Vagina (tissue), 2 donors: ENCODE measurements around the gene GLT1D1. TPM values are rescaled to one million over a fixed set of nuclear protein-coding genes. Genes with fewer than 3 reads are reported as not detected.

Source experiments
- DNase-seq, 2 donors: peaks; one replicate each; pipeline ENCODE4 v3.0.0-alpha.2; 2017; ENCODE audit errors: extremely low spot score in 2 of 2
- H3K27ac ChIP-seq: fragments of 200-600 bp; sonication (generic); one replicate; pipeline ENCODE4 v1.5.1; 2019
- H3K27me3 ChIP-seq: fragments of 200-600 bp; sonication (generic); one replicate; pipeline ENCODE4 v1.5.1; 2019
- H3K36me3 ChIP-seq, 2 donors: fragments of 200-600 bp; sonication (generic); one replicate each; pipeline ENCODE4 v1.5.1; 2017 to 2019
- H3K4me1 ChIP-seq: fragments of 200-600 bp; sonication (generic); one replicate; pipeline ENCODE4 v1.5.1; 2019
- H3K4me3 ChIP-seq, 2 donors: fragments of 200-600 bp; sonication (generic); 1 replicate in 1 of 2; 2 replicates in 1 of 2; pipeline ENCODE4 v1.5.1; 2016 to 2019
- H3K9me3 ChIP-seq: fragments of 200-600 bp; sonication (generic); one replicate; pipeline ENCODE4 v1.5.1; 2019
- POLR2A ChIP-seq, 2 donors: fragments of 450-650 bp; IDR thresholded peaks; one replicate each; pipeline ENCODE4 v1.6.1; 2017; ENCODE audit warnings: antibody characterized with exemption in 2 of 2, mild to moderate bottlenecking in 2 of 2, moderate library complexity in 2 of 2
- POLR2AphosphoS5 ChIP-seq, 2 donors: sonication (generic); formaldehyde crosslinking; IDR thresholded peaks; one replicate each; pipeline ENCODE4 v1.9.0; 2017; ENCODE audit warnings: antibody characterized with exemption in 2 of 2, mild to moderate bottlenecking in 2 of 2, low read depth in 1 of 2; ENCODE audit not compliant: insufficient read depth in 1 of 2
- intact Hi-C: fragments of 100-400 bp; cut with DNase I; formaldehyde crosslinking; loops from one replicate; pipeline ENCODE4 v1.15.1; 2023
- total RNA-seq: library from RNA; depleted of rRNA; stranded (reverse); fragments of >200 nt; gene quantifications from one replicate; pipeline ENCODE4 v1.2.3, GENCODE V29; 2016
- TF ChIP-seq, protein P1 (sequence below), 3 experiments: fragments of 450-650 bp in 2 of 3; fragments of 200-600 bp in 1 of 3; sonication (generic) in 1 of 3; IDR thresholded peaks; one replicate each; pipeline ENCODE4 v1.5.1; 2017 to 2019; ENCODE audit warnings: antibody characterized with exemption in 3 of 3, mild to moderate bottlenecking in 2 of 3, moderate library complexity in 2 of 3

The GLT1D1 gene
- total RNA-seq, 1 donor from 2014 or later: 0.74 TPM

DNA sequence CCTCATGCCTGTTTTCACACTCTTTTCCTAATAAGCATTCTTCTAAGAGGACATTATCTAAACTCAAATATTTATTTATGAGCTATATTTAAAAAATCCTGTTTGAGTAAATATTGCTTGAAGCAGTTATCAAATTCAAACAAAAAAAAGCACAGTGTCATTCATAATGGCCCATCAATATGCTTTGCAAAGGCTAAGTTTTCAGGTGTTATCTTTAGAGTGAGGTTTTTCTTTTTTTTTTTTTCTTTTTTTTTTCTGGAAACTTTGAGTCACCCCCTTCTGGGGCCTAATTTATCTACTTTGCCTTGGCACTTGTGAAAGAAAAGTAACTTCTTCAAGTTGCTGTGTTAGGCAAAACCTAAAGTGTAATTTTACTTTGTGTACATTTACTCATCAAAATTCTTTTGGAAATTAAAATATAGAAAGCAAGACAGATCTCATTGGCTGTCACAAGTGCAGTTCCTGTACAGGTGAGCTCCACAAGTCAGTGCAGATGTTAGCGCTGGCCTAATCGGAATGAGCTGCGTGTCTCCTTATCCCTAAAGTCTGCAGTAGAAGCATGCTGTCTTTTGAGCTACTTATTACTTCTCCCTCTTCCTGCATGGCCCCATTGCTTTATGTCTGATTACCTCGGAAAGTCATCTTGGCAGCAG, 53.3 kb downstream of the GLT1D1 start:
- H3K27me3 ChIP-seq: no peaks in the 10 kb centered on the region
- no peak overlapping the region for H3K4me3 ChIP-seq
- intact Hi-C loops: no loop called here
- TF ChIP-seq, protein P1, sequence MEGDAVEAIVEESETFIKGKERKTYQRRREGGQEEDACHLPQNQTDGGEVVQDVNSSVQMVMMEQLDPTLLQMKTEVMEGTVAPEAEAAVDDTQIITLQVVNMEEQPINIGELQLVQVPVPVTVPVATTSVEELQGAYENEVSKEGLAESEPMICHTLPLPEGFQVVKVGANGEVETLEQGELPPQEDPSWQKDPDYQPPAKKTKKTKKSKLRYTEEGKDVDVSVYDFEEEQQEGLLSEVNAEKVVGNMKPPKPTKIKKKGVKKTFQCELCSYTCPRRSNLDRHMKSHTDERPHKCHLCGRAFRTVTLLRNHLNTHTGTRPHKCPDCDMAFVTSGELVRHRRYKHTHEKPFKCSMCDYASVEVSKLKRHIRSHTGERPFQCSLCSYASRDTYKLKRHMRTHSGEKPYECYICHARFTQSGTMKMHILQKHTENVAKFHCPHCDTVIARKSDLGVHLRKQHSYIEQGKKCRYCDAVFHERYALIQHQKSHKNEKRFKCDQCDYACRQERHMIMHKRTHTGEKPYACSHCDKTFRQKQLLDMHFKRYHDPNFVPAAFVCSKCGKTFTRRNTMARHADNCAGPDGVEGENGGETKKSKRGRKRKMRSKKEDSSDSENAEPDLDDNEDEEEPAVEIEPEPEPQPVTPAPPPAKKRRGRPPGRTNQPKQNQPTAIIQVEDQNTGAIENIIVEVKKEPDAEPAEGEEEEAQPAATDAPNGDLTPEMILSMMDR (IDR thresholded peaks at IDR 0.05): no peak
- no peak for TF ChIP-seq POLR2A (IDR thresholded peaks at IDR 0.05)
- no peak for TF ChIP-seq POLR2AphosphoS5 (IDR thresholded peaks at IDR 0.05; ENCODE audit: insufficient read depth in 1 of 2, low read depth in 1 of 2)
- DNase-seq: no peak
- H3K36me3 ChIP-seq: no peaks in the 10 kb centered on the region
- H3K9me3 ChIP-seq: no peaks in the 10 kb centered on the region
- no peak overlapping the region for H3K27ac ChIP-seq
- H3K4me1 ChIP-seq: no peaks in the 10 kb centered on the region

DNA sequence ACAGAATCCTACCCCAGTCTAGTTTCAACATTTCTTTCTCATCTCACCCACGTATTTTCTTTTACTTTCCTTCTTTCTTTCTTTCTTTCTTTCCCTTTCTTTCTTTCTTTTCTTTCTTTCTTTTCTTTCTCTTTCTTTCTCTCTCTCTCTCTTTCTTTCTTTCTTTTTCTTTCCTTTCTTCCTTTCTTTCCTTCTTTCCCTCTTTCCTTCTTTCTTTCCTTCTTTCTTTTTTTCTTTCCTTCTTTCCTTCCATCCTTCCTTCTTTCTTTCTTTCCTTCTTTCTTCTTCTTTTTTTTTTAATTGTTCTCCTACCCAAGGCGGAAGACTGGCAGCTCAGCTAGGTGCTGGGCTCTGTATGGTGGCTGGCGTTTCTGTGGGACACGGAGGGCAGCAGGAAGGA, 55.0 kb downstream of the GLT1D1 start:
- H3K27me3 ChIP-seq: no peaks in the 10 kb centered on the region
- TF ChIP-seq, protein P1 (IDR thresholded peaks at IDR 0.05): no peak
- TF ChIP-seq POLR2AphosphoS5 (IDR thresholded peaks at IDR 0.05; ENCODE audit: insufficient read depth in 1 of 2, low read depth in 1 of 2) (no peak), POLR2A (IDR thresholded peaks at IDR 0.05) (no peak)
- intact Hi-C loops: no loop called here
- H3K4me3 ChIP-seq: no peak overlapping the region
- no peak overlapping the region for H3K27ac ChIP-seq
- H3K9me3 ChIP-seq: no peaks in the 10 kb centered on the region
- H3K4me1 ChIP-seq: no peaks in the 10 kb centered on the region
- no peak for DNase-seq
- no peaks in the 10 kb centered on the region for H3K36me3 ChIP-seq

DNA sequence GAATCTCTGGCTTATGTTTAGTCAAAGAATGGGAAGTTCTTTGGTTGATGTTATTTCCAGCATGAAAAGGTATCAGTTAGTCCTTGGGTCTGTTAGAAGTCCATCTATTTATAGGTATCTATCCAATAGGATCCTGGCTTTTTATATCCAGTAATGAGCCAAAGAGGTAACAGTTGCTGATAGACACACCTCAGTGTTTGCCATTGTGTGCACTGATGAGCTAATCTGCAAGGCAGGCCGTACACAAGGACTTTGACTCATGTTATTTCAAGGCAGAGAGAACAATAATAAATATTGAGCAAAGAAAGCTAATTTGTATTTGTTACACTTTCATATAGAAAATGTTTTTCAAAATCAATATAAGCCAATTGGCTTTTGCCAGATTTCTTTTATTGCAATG, 56.4 kb downstream of the GLT1D1 start:
- intact Hi-C loops: no loop called here
- Histone ChIP-seq H3K36me3 (no peaks in the 10 kb centered on the region), H3K9me3 (no peaks in the 10 kb centered on the region), H3K4me1 (no peaks in the 10 kb centered on the region), H3K27ac (no peak overlapping the region), H3K4me3 (no peak overlapping the region), H3K27me3 (no peaks in the 10 kb centered on the region)
- no peak for TF ChIP-seq POLR2AphosphoS5 (IDR thresholded peaks at IDR 0.05; ENCODE audit: insufficient read depth in 1 of 2, low read depth in 1 of 2)
- no peak for TF ChIP-seq POLR2A (IDR thresholded peaks at IDR 0.05)
- TF ChIP-seq, protein P1 (IDR thresholded peaks at IDR 0.05): no peak
- DNase-seq: no peak

DNA sequence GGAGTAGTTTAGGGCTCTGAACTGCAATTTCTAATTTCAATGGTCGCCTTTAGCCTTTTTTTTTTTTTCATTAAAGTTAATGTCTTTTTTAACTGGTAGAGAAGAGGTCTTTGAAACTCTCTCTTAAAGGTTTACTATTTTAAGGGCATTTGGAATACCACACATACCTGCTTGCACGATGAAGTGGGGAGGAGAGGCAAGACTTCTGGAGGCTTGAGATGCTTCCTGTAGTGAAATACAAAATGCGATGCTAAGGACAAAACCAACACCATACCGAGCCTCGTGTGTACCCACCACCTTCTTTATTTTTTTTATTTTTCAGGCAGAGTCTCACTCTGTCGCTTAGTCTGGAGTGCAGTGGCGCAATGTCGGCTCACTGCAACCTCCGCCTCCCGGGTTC, 57.4 kb downstream of the GLT1D1 start:
- DNase-seq: no peak
- H3K9me3 ChIP-seq: no peaks in the 10 kb centered on the region
- intact Hi-C loops: no loop called here
- no peak for TF ChIP-seq POLR2A (IDR thresholded peaks at IDR 0.05)
- TF ChIP-seq, protein P1 (IDR thresholded peaks at IDR 0.05): no peak
- no peak for TF ChIP-seq POLR2AphosphoS5 (IDR thresholded peaks at IDR 0.05; ENCODE audit: insufficient read depth in 1 of 2, low read depth in 1 of 2)
- H3K36me3 ChIP-seq: no peaks in the 10 kb centered on the region
- no peak overlapping the region for H3K27ac ChIP-seq
- no peaks in the 10 kb centered on the region for H3K4me1 ChIP-seq
- H3K4me3 ChIP-seq: no peak overlapping the region
- H3K27me3 ChIP-seq: no peaks in the 10 kb centered on the region

DNA sequence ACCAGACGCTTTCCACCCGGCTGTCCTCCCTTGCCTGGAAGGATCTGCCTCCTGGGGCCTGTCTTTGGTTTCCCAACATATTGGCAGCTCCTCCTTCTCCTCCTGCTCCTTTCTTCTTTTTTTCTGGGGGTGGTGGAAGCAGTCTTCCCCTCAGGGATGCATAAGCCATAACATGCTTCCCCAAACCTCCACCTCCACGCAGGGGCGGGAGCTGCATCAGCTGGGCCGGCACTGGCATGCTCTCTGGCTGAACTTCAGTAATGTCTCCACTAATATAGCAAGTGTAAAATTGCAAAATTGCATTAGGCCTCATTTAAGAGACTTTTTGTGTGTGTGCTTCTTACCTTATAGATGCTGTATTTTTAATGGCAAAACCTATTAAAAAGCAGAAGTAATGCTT, 58.6 kb downstream of the GLT1D1 start:
- H3K4me1 ChIP-seq: no peaks in the 10 kb centered on the region
- intact Hi-C loops: no loop called here
- no peaks in the 10 kb centered on the region for H3K27me3 ChIP-seq
- H3K9me3 ChIP-seq: no peaks in the 10 kb centered on the region
- H3K27ac ChIP-seq: no peak overlapping the region
- H3K36me3 ChIP-seq: no peaks in the 10 kb centered on the region
- TF ChIP-seq, protein P1 (IDR thresholded peaks at IDR 0.05): no peak
- TF ChIP-seq POLR2A (IDR thresholded peaks at IDR 0.05) (no peak), POLR2AphosphoS5 (IDR thresholded peaks at IDR 0.05; ENCODE audit: insufficient read depth in 1 of 2, low read depth in 1 of 2) (no peak)
- DNase-seq: no peak
- H3K4me3 ChIP-seq: no peak overlapping the region
